Fibroblast of upper back skin (primary cell): ENCODE measurements around the gene CLPTM1L.
"Not testable (repeated sequence)": the region's sequence is repeated elsewhere in the genome, so short reads cannot be mapped to it uniquely, and the experiment has no call there.

Experiments used
- DNase-seq: peaks from one replicate; pipeline ENCODE4 v3.0.0-alpha.2; 2013

Gene CLPTM1L

DNA sequence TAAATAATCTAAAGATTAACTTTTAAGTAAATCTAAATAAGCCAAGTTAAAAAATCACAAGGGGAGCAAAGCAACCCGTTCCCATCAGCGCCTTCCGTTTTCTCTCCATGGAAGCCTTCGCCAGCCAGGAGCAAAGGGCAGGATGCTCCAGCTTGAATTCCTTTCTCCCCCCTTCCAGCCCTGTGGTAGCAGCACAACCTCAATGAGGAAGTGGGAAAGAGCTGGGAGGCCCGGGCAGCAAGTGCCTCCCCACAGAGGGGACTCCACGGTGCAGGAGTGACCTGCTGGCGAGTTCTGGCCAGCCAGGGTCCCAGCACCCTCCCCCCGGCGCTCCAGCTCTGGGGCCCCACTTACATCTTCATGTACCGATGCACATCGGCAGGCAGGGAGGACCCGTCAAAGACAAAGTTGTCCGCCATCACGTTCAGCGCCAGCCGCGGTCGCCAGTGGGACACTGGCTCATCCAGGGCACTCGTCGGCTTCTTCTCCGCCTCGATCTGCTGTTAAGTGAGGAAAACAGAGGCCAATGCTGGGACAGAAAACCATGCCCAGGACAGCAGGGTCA is 6.3 kb downstream of the CLPTM1L start:
- DNase-seq, result no peak

DNA sequence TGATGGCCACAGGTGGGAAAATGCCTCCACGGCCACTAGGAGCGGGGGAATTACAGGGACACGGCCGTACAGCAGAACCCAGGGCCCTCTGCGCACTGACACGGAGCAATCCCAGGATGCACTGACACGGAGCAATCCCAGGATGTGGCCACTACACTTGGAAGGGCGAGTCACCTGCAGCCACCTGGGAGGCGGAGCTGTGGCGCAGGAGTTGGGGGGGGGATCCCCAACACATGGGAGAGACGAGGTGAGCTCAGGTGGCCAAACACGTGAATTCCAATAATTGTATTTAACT is 6.8 kb downstream of the CLPTM1L start:
- DNase-seq, result no peak

DNA sequence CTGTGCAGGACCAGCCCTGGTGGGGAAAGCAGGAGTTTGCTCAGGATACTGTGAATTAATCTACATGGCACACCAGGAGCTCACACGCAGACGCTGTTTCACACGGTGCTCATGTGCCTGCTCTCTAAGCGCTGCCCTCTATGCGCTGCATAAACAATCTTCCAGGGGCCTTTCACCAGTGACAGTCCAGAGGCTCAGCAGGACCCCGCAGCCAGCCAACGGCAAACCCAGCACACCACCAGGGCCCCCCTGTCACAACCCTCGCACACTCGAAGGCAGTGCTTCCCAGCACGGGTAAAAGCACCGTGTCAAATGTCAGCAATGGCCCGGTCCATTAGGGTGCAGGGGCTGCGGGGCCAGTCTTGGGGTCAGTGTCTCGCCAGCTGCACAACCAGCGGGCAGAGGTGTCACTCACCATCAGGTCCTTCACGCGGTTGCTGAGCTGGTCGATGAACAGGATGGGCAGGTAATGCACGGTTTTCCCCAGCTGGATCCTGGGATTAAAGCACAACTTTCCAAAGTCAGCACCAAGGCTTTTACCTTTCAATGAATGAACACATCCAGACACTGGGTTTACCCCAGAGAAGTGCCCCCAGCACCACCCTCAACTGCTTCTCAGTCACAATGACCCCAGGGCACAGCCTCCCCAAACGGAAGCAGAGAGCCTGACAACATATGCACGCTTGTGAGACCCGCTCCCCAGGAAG is 7.3 kb downstream of the CLPTM1L start:
- no peak for DNase-seq

DNA sequence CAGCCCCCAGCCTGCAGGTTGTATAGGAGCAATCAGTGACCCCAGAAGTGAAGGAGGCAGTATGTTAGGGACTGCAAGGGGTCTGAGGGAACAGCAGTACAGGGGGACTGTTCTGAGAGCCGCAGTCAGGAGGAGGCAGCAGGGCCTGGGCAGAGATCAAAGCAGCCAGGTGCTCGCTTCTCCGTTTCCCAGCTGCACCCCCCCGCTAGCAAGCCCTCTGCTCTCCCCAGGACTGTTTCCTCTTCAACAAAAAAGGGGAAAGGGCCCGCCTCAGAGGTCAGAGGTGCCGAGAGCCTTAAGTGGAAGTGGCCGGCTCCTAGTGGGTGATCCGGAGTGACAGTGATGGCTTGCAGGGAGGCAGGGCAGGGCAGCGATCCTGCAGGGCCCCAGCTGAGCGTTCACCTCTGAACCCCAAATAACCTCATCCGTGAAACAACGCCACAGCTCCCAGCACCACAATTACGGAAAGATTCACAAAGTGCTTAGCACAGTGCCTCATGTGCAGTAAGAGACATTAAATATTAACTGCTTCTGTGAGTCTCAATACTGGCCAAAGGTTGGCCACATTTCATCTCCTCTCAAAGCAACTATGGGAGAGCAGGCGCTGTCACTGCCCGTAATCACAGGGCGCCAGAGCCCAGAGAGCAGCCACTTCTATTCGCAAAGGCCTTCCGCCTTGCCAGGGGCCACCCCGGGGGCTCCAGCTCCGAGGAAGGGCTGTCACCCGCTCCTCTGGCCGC is 8.0 kb downstream of the CLPTM1L start:
- no peak for DNase-seq

DNA sequence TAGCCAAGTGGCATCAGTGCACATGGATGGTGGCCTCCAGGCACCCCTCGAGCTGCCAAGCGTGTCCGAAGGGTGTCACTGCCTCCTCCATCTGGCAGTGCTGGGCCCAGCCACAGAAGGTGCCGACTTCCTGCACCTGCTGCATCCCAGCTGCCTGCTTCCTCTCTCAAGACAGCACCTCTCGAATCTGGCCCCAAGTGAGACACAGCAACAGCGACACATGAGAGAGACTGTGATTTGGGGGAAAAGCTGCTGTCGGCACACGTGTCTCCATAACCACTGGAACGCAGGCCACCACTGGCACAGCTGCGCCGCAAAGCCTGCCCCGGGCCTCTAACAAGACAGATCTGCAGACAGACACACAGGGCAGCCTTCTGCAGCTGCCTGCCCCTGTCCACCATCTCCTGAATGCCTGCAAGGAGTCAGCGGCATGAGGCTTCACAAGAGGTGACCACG is 8.8 kb downstream of the CLPTM1L start:
- no peak for DNase-seq

DNA sequence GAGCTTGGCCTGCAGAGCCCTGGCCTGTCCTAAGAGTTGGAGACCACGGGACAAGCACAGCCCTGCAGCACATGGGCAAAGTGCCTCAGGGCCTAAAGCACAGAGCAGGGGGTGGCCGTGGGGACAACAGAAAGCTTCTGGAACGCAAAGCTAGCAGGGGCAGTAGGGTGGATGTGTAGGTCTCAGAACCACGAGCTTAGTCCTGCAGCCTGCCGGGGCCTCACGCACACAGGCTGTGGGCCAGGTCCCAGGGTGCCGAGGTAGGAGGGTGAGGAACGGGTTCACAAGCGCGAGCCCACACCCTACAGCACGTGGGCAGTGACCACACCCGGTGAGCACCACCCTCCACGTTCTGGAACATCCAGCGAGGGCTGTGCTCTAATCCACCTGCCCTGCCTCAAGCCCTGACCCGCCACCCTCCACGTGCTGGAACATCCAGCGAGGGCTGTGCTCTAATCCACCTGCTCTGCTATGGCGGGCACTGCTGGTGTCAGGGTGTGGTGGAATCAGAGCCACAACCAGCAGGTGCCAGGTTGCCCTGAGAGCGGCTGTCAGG is 9.3 kb downstream of the CLPTM1L start:
- no peak for DNase-seq

DNA sequence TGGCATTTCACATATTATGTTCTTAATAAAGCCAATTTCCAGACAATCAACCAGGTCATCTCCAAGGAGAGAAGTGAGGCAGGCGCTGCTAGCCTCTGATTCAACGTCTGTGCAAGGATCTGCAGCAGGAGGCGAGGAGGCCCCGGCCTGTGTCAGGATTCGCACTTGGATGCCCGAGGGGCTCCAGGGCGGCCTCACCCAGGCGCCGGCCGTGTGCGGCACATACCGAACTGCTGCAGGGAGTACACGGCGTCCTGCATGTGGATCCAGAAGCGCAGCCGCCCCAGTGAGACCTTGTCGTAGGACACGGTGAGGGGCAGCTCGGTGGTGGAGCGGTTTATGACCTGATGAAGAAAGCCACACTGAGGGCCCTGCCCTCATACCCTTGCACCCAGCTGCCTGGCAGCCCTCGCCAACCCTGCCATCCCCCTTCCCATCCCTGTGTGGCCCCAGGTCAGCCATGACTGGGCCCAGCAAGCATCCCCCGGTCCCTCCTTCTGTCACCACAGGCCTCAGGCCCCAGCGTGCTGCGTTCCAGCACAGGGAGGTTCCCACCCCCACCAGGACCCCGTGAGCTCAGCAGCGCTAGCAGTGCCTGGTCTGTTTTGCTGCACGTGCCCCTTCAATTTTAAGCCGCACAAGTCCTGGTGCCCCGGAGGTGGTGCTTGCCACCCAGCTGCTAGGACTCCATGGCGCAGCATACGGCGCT is 9.9 kb downstream of the CLPTM1L start:
- no peak for DNase-seq

DNA sequence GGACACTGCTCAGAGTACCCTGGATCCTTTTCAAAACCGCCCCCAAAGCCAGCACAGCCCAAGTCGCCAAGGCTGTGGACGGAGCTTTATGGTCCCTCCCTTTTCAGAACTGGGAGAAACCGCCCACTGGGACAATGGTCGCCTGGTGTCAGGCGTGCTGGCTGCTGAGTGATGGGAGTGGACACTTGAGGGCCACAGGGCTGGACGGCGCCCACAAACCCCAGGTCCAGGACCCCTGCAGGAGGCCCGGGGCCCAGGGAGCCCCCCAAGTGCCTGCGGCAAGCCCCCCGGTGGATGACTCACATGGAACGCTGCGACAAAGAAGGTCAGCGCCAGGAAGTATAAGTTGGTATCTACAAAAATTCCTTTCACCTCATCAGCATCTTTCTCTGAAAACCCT is 10.9 kb downstream of the CLPTM1L start:
- DNase-seq, result no peak

DNA sequence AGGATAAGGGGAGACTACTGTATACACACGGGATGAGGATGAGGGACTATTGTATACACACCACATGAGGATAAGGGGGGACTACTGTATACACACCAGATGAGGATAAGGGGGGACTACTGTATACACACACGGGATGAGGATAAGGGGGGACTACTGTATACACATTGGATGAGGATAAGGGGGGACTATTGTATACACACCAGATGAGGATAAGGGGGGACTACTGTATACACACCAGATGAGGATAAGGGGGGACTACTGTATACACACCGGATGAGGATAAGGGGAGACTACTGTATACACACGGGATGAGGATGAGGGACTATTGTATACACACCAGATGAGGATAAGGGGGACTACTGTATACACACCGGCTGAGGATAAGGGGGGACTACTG is 11.6 kb downstream of the CLPTM1L start:
- DNase-seq, result not testable (repeated sequence)

DNA sequence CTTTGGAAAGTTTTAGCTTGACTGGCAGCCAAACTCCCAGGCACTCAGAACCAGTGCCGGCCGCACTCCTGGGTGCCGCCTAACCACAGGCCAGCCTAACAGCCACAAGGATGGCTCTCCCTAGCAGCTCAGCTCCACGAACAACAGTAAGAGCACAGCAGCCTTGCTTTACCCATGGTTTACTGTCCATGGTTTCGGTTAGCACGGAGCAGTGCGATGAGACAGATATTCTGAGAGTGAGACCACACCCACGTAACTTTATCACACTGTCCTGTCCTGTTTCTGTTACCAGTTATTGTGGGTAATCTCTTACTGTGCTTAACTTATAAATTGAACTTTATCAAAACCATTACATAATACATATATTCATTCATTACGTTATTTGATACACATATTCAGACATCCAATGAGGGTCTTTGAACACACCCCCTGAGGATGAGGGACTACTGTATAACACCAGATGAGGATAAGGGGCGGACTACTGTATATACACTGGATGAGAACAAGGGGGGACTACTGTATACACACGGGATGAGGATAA is 12.4 kb downstream of the CLPTM1L start:
- no peak for DNase-seq

DNA sequence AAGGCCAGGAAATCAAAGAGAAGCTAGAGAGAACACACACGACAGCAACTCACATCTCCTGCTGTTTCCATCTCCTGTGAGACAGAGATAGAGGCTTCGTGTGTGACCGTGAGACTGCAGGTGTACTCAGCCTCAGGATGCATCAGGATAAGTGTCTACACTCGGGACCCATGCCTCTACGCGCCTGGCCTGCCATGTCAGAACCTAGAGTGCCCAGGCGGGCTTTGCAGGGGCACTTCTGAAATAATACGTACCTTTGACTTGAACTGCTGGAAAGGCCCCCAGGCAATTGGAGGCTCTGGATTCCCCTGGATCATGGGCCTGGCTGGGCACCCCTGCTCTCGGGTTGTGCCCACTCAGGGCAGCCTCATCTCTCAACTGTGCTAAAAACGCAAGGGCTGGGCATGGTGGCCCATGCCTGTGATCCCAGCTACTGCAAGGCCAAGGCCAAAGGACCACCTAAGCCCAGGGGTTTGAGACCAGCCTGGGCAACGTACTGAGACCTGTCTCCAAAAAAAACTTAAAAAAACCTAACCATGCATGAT is 13.0 kb downstream of the CLPTM1L start:
- DNase-seq, result no peak

DNA sequence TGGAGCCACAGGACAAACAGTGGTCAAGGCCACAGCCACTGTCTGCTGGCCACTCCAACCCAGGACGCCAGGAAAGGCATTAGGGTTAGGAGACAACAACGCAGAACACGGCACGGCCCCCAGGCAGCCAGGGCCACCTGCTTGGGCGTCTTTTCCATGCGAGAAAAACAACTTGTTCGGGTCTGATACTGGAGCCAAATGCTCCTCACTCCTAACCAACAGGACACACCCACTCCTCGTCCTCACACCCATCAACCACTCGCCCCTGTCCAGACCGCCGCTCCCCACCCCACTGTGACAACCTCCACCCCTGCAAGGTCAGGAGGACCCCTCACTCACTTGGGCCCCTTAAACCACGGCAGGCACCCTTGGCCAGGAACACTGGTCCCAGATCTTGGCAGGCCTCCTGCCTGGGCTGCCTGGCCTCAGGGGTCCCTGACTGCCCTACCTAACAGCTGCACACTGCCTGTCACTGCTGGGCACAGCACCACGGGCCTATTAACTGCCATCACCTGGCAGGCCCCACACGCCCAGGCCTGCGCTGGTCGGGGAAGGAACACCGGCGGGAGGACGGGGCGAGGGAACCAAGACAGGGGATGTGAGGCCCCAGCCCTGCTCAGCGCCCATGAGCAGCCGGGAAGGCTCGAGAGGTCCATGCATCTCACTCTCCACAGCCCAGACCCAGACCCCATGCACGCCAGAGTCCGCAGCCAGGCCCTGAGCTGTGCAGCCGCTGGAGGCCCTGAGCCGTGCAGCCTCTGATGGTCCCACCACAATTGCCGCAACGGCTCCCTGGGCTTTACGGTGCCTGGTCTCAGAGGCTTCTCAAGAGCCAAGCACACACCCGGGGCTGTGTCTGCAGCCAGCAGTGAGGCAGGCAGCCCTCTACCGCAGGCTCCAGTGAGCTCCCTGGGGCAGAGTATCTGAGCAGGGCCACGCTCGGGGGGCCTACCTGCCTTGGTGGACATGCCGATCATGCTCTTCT is 13.8 kb downstream of the CLPTM1L start:
- DNase-seq, result no peak

DNA sequence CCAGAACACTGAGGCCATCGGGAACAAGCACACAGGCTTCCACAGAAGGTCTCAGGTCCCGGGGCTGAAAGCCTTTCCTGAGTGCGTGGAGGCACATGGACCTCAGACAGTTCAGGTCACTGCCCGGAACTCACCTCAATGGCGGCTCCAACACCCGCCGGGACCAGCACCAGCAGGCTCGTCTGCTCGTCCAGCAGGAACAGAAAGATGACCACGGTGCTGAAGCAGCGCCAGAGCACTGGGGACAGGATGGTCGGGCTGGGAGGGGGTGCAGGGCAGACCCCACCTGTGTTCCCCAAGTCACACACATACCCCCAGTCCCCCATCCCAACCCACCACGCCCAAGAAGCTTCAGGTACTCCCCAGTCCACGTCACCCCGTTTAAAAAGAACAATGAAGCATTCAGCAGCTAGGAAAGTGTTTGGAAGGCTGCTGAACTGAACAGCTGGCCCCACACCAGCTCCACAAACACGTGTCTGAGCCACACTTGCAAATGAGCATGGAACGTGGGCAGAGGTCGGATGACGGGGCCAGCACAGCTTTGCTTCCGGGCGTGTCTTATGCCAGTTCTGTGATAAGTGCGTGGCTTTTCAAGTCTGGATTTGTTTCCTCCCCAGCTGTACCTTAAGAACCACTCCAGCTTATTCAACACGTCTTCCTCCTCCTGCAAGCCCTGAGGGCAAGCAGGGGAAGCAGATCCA is 14.6 kb downstream of the CLPTM1L start:
- no peak for DNase-seq

DNA sequence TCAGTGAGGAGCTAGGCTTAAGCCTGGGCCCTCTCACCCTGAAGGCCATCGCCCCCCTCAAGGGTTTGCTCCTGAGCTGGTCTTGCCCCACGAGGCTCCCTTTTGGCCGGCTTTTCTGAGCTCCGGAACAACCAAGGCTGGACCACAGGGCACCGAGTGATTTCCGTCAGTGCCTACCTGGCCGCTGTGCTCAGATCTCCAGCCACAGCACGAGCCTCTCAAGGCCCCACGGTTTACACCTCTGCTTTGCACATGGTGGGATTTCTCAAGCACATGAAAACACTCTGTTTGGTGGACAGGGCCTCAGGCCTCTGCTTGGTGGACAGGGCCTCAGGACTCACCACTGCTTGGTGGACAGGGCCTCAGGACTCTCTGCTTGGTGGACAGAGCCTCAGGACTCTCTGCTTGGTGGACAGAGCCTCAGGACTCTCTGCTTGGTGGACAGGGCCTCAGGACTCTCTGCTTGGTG is 15.8 kb downstream of the CLPTM1L start:
- no peak for DNase-seq

DNA sequence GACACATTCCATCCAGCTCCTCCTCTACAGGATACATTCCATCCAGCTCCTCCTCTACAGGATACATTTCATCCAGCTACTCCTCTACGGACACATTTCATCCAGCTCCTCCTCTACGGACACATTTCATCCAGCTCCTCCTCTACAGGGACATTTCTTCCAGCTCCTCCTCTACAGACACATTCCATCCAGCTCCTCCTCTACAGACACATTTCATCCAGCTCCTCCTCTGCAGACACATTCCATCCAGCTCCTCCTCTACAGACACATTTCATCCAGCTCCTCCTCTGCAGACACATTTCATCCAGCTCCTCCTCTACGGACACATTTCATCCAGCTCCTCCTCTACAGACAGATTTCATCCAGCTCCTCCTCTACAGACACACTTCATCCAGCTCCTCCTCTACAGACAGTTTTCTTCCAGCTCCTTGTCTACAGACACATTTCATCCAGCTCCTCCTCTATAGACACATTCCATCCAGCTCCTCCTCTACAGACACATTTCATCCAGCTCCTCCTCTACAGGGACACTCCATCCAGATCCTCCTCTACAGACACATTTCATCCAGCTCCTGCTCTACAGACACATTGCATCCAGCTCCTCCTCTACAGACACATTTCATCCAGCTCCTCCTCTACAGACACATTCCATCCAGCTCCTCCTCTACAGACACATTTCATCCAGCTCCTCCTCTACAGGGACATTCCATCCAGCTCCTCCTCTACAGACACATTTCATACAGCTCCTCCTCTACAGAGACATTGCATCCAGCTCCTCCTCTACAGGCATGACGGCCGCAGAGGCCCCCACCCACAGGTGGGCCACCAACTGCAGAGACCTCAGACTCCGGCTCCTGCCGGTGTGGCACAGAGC is 16.4 kb downstream of the CLPTM1L start:
- peak; percentile 47 for DNase-seq

DNA sequence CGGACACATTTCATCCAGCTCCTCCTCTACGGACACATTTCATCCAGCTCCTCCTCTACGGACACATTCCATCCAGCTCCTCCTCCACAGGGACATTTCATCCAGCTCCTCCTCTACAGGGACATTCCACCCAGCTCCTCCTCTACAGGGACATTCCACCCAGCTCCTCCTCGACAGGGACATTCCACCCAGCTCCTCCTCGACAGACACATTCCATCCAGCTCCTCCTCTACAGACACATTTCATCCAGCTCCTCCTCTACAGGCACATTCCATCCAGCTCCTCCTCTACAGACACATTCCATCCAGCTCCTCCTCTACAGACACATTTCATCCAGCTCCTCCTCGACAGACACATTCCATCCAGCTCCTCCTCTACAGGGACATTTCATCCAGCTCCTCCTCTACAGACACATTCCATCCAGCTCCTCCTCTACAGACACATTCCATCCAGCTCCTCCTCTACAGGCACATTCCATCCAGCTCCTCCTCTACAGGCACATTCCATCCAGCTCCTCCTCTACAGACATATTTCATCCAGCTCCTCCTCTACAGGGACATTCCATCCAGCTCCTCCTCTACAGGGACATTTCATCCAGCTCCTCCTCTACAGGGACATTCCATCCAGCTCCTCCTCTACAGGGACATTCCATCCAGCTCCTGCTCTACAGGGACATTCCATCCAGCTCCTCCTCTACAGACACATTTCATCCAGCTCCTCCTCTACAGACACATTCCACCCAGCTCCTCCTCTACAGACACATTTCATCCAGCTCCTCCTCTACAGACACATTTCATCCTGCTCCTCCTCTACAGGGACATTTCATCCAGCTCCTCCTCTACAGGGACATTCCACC is 17.8 kb downstream of the CLPTM1L start:
- DNase-seq, result peak; percentile 51

DNA sequence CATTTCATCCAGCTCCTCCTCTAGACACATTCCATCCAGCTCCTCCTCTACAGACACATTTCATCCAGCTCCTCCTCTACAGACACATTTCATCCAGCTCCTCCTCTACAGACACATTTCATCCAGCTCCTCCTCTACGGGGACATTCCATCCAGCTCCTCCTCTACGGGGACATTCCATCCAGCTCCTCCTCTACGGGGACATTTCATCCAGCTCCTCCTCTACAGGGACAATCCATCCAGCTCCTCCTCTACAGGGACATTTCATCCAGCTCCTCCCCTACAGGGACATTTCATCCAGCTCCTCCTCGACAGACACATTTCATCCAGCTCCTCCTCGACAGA is 18.4 kb downstream of the CLPTM1L start:
- not testable (repeated sequence) for DNase-seq

DNA sequence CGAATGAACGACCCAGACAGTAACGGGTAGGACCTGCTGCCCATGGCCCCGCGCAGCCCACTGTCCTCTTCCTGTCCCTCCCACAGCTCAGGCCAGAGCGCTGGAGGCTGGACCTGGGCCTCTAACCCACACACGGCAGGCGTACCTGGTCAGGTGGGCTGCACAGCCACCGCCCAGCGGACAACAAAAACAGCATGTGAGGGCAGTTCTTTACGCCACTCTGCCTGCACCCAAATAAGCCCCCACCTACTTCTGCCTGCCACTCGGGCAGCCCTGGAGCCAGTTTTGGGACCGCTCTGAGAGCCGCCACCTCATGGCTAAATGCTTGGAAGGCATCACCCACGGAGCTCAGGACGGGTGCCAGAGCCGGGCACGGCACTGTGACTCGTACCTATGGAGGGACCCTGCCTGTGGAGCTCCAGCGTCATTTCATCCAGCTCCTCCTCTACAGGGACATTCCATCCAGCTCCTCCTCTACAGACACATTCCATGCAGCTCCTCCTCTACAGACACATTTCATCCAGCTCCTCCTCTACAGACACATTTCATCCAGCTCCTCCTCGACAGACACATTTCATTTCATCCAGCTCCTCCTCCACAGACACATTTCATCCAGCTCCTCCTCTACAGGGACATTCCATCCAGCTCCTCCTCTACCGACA is 18.9 kb downstream of the CLPTM1L start:
- DNase-seq, result peak; percentile 39
